Suprapubic skin (tissue), 4 donors: ENCODE results near the gene ACKR3.

ENCODE experiments used
- EP300 ChIP-seq: sonication (generic); formaldehyde crosslinking; IDR thresholded peaks from one replicate; pipeline ENCODE4 v1.6.1; 2017; ENCODE audit warnings: antibody characterized with exemption
- POLR2A ChIP-seq, 2 donors: fragments of 450-650 bp; IDR thresholded peaks; one replicate each; pipeline ENCODE4 v1.6.1; 2017; ENCODE audit warnings: antibody characterized with exemption in 2 of 2, mild to moderate bottlenecking in 2 of 2, moderate library complexity in 2 of 2
- POLR2AphosphoS5 ChIP-seq, 3 donors: sonication (generic); formaldehyde crosslinking; IDR thresholded peaks; one replicate each; pipeline ENCODE4 v1.6.1; 2017; ENCODE audit warnings: antibody characterized with exemption in 3 of 3
- TF ChIP-seq, protein P1 (sequence below), 2 donors: fragments of 200-600 bp in 1 of 2; fragments of 450-650 bp in 1 of 2; sonication (generic) in 1 of 2; IDR thresholded peaks; one replicate each; pipeline ENCODE4 v1.5.1; 2016 to 2019; ENCODE audit warnings: antibody characterized with exemption in 2 of 2, mild to moderate bottlenecking in 1 of 2, moderate library complexity in 1 of 2

- TF ChIP-seq, protein P1, sequence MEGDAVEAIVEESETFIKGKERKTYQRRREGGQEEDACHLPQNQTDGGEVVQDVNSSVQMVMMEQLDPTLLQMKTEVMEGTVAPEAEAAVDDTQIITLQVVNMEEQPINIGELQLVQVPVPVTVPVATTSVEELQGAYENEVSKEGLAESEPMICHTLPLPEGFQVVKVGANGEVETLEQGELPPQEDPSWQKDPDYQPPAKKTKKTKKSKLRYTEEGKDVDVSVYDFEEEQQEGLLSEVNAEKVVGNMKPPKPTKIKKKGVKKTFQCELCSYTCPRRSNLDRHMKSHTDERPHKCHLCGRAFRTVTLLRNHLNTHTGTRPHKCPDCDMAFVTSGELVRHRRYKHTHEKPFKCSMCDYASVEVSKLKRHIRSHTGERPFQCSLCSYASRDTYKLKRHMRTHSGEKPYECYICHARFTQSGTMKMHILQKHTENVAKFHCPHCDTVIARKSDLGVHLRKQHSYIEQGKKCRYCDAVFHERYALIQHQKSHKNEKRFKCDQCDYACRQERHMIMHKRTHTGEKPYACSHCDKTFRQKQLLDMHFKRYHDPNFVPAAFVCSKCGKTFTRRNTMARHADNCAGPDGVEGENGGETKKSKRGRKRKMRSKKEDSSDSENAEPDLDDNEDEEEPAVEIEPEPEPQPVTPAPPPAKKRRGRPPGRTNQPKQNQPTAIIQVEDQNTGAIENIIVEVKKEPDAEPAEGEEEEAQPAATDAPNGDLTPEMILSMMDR (IDR thresholded peaks at IDR 0.05) = no peak
- no peak for TF ChIP-seq POLR2A (IDR thresholded peaks at IDR 0.05)
- TF ChIP-seq EP300 = no peak
- no peak for TF ChIP-seq POLR2AphosphoS5 (IDR thresholded peaks at IDR 0.05)
Observed at GRCh38 chr2:236523249-236523648, 46.4 kb upstream of the ACKR3 start.
